IMR-90 (cell line): ENCODE data around the gene RBMS3. TPM values are rescaled to one million over a fixed set of nuclear protein-coding genes. Genes with fewer than 3 reads are reported as not detected.

Source experiments
- ATAC-seq: fragments of 200-7000 bp; cut with Tn5 transposase; 2 replicates; pipeline ENCODE4 v1.9.1; 2020; ENCODE audit warnings: low read depth, mild to moderate bottlenecking, moderate library complexity
- BruUV-seq: library from RNA; stranded (reverse); fragments of 400-500 nt; replicated peaks from 2 replicates; lab custom pipeline; 2021; lab: Mats Ljungman, UMichigan
- CTCF ChIA-PET: fragments of 300-600 bp; formaldehyde crosslinking; extraction: SDS; loops from one replicate; lab custom pipeline; 2021; ENCODE audit warnings: antibody characterized with exemption; lab: Yijun Ruan, JAX
- POLR2A ChIA-PET: fragments of 300-600 bp; sonication (Branson Sonifier 250); formaldehyde crosslinking; loops from one replicate; lab custom pipeline; 2022; ENCODE audit warnings: antibody characterized with exemption; ENCODE audit not compliant: unreplicated experiment; lab: Charles Lee
- DNase-seq: peaks from one replicate; pipeline ENCODE4 v3.0.0; 2013
- H2AFZ ChIP-seq: replicated peaks from 2 replicates; pipeline ENCODE3; 2013; ENCODE audit warnings: low read length, mild to moderate bottlenecking; ENCODE audit not compliant: poor library complexity
- H2AK5ac ChIP-seq: 2 replicates; pipeline ENCODE4 v1.6.1; 2013; ENCODE audit warnings: low read depth, low read length, inconsistent platforms
- H2AK9ac ChIP-seq: replicated peaks from 2 replicates; pipeline ENCODE3; 2013; ENCODE audit warnings: mild to moderate bottlenecking, low read depth, low read length, moderate library complexity; ENCODE audit not compliant: poor library complexity
- H2BK120ac ChIP-seq: 2 replicates; pipeline ENCODE4 v1.6.1; 2013; ENCODE audit warnings: low read depth, low read length, inconsistent platforms
- H2BK15ac ChIP-seq: 3 replicates; pipeline ENCODE4 v1.6.1; 2013; ENCODE audit warnings: low read depth, low read length, inconsistent platforms
- H2BK20ac ChIP-seq: 2 replicates; pipeline ENCODE4 v1.6.1; 2013; ENCODE audit warnings: low read depth, mild to moderate bottlenecking, inconsistent platforms, low read length, moderate library complexity
- H2BK5ac ChIP-seq: 2 replicates; pipeline ENCODE4 v1.6.1; 2013; ENCODE audit warnings: mild to moderate bottlenecking, low read depth, low read length, inconsistent platforms; ENCODE audit not compliant: poor library complexity, severe bottlenecking
- H3K14ac ChIP-seq: replicated peaks from 2 replicates; pipeline ENCODE4 v1.6.1; 2013; ENCODE audit warnings: low read depth, low read length, inconsistent platforms
- H3K18ac ChIP-seq: 2 replicates; pipeline ENCODE4 v1.6.1; 2013; ENCODE audit warnings: low read depth, low read length, control low read depth
- H3K23ac ChIP-seq: 2 replicates; pipeline ENCODE4 v1.6.1; 2013; ENCODE audit warnings: low read depth, low read length, inconsistent platforms
- H3K27ac ChIP-seq: 2 replicates; pipeline ENCODE4 v1.5.1; 2013; ENCODE audit warnings: mild to moderate bottlenecking, control low read depth, low read length; ENCODE audit not compliant: insufficient read depth
- H3K27me3 ChIP-seq: 2 replicates; pipeline ENCODE4 v1.6.1; 2013; ENCODE audit warnings: low read length; ENCODE audit not compliant: control insufficient read depth, insufficient read depth
- H3K36me3 ChIP-seq: 2 replicates; pipeline ENCODE4 v1.6.1; 2013; ENCODE audit warnings: low read length, mixed read lengths; ENCODE audit not compliant: control insufficient read depth, insufficient read depth
- H3K4ac ChIP-seq: 2 replicates; pipeline ENCODE4 v1.6.1; 2013; ENCODE audit warnings: low read depth, low read length, inconsistent platforms
- H3K4me1 ChIP-seq: 2 replicates; pipeline ENCODE4 v1.6.1; 2013; ENCODE audit warnings: low read length, mixed read lengths; ENCODE audit not compliant: control insufficient read depth, insufficient read depth
- H3K4me2 ChIP-seq: 2 replicates; pipeline ENCODE4 v1.6.1; 2013; ENCODE audit warnings: low read depth, mild to moderate bottlenecking, control low read depth, low read length, moderate library complexity
- H3K4me3 ChIP-seq: 2 replicates; pipeline ENCODE4 v1.5.1; 2013; ENCODE audit warnings: low read depth, mild to moderate bottlenecking, control low read depth, low read length, moderate library complexity; ENCODE audit not compliant: insufficient read depth
- H3K56ac ChIP-seq: 2 replicates; pipeline ENCODE4 v1.6.1; 2013; ENCODE audit warnings: low read length, inconsistent platforms; ENCODE audit not compliant: insufficient read depth; ENCODE audit errors: extremely low read depth
- H3K79me1 ChIP-seq, 2 experiments: 2 replicates each; pipeline ENCODE4 v1.6.1; 2013; ENCODE audit warnings: low read length in 2 of 2, inconsistent platforms in 1 of 2, low read depth in 1 of 2
- H3K9ac ChIP-seq: 2 replicates; pipeline ENCODE4 v1.6.1; 2013; ENCODE audit warnings: low read depth, low read length, control low read depth
- H3K9me1 ChIP-seq: 2 replicates; pipeline ENCODE4 v1.6.1; 2013; ENCODE audit warnings: low read length, inconsistent platforms; ENCODE audit not compliant: insufficient read depth
- H3K9me3 ChIP-seq: 2 replicates; pipeline ENCODE4 v1.6.1; 2013; ENCODE audit warnings: low read length; ENCODE audit not compliant: control insufficient read depth, insufficient read depth
- H4K20me1 ChIP-seq: 2 replicates; pipeline ENCODE4 v1.6.1; 2013; ENCODE audit warnings: low read length, inconsistent platforms; ENCODE audit not compliant: insufficient read depth
- H4K5ac ChIP-seq: 2 replicates; pipeline ENCODE4 v1.6.1; 2013; ENCODE audit warnings: mild to moderate bottlenecking, low read depth, low read length, control low read depth
- H4K8ac ChIP-seq, 2 experiments: 2 replicates each; pipeline ENCODE4 v1.6.1; 2013; ENCODE audit warnings: low read depth in 2 of 2, low read length in 2 of 2, control low read depth in 1 of 2, inconsistent platforms in 1 of 2
- H4K91ac ChIP-seq: 2 replicates; pipeline ENCODE4 v1.6.1; 2013; ENCODE audit warnings: low read depth, low read length, inconsistent platforms; ENCODE audit not compliant: insufficient read depth
- BHLHE40 ChIP-seq: fragments of 150-350 bp; IDR thresholded peaks from 2 replicates; pipeline ENCODE4 v1.6.1; 2016; ENCODE audit warnings: mild to moderate bottlenecking, low read depth, low read length
- CEBPB ChIP-seq: IDR thresholded peaks from 2 replicates; pipeline ENCODE4 v1.6.1; 2012; ENCODE audit warnings: low read depth, low read length, improper control_type of control experiment
- CHD1 ChIP-seq: IDR thresholded peaks from 2 replicates; pipeline ENCODE4 v1.6.1; 2012; ENCODE audit warnings: low read depth, low read length, improper control_type of control experiment
- FOS ChIP-seq: fragments of 150-350 bp; IDR thresholded peaks from 2 replicates; pipeline ENCODE4 v1.6.1; 2016; ENCODE audit warnings: low read depth, low read length
- MAFK ChIP-seq: IDR thresholded peaks from 2 replicates; pipeline ENCODE4 v1.6.1; 2012; ENCODE audit warnings: low read depth, low read length, improper control_type of control experiment
- MAZ ChIP-seq: IDR thresholded peaks from 2 replicates; pipeline ENCODE4 v1.6.1; 2012; ENCODE audit warnings: low read depth, mild to moderate bottlenecking, low read length, improper control_type of control experiment, moderate library complexity, borderline replicate concordance
- POLR2A ChIP-seq: IDR thresholded peaks from 2 replicates; pipeline ENCODE4 v1.6.1; 2012; ENCODE audit warnings: mild to moderate bottlenecking, low read depth, low read length
- RAD21 ChIP-seq: IDR thresholded peaks from 2 replicates; pipeline ENCODE4 v1.6.1; 2012; ENCODE audit warnings: low read length, improper control_type of control experiment
- RCOR1 ChIP-seq: IDR thresholded peaks from 2 replicates; pipeline ENCODE4 v1.6.1; 2012; ENCODE audit warnings: mild to moderate bottlenecking, low read length, improper control_type of control experiment; ENCODE audit not compliant: insufficient replicate concordance
- RFX5 ChIP-seq: IDR thresholded peaks from 2 replicates; pipeline ENCODE4 v1.8.0; 2012; ENCODE audit warnings: low read depth, mild to moderate bottlenecking, low read length, moderate library complexity
- SMC3 ChIP-seq: fragments of 150-350 bp; IDR thresholded peaks from 2 replicates; pipeline ENCODE4 v1.6.1; 2016; ENCODE audit warnings: low read depth, mild to moderate bottlenecking, antibody characterized with exemption, low read length, moderate library complexity
- WGBS, 2 experiments: methylation state at CpG; one replicate each; pipeline versions ENCODE4 v1.1.5 to v1.1.7; 2013; ENCODE audit warnings: missing lambda C conversion rate in 2 of 2; ENCODE audit not compliant: insufficient read length in 1 of 2; ENCODE audit errors: extremely low coverage in 2 of 2; 5-methylcytosine and 5-hydroxymethylcytosine counted together
- dilution Hi-C: fragments of 300-500 bp; cut with HindIII; formaldehyde crosslinking; loops from one replicate; pipeline ENCODE4 v1.14.3; 2018; ENCODE audit warnings: low sequenced_read_pairs; ENCODE audit not compliant: unreplicated experiment
- in situ Hi-C: fragments of 300-500 bp; cut with MboI; formaldehyde crosslinking; loops from 3 replicates; pipeline ENCODE4 v1.14.3; 2019; ENCODE audit warnings: low sequenced_read_pairs, inconsistent platforms, mixed read lengths
- intact Hi-C: fragments of 100-400 bp; cut with micrococcal nuclease; formaldehyde crosslinking; loops from 2 replicates; pipeline ENCODE4 v1.10.0; 2022
- polyA plus RNA-seq, 3 experiments: library from polyadenylated mRNA; depleted of rRNA; stranded (reverse); fragments of >200 nt; gene quantifications; 2 replicates each; pipeline ENCODE4 v1.2.3, GENCODE V29; 2012; ENCODE audit warnings: low replicate concordance in 1 of 3
- total RNA-seq: library from RNA; depleted of rRNA; stranded (reverse); fragments of >200 nt; gene quantifications from 2 replicates; pipeline ENCODE4 v1.2.3, GENCODE V29; 2012
- TF ChIP-seq, protein P1 (sequence below): conservative IDR thresholded peaks from 2 replicates; pipeline ENCODE4 v1.5.1; 2012; ENCODE audit warnings: mild to moderate bottlenecking, low read depth, low read length, improper control_type of control experiment
- TF ChIP-seq, protein P2 (sequence below): fragments of 150-350 bp; IDR thresholded peaks from 2 replicates; pipeline ENCODE4 v1.6.1; 2016; ENCODE audit warnings: low read depth, mild to moderate bottlenecking, low read length, moderate library complexity, borderline replicate concordance
- TF ChIP-seq, protein P3 (sequence below): fragments of 150-350 bp; IDR thresholded peaks from 2 replicates; pipeline ENCODE4 v1.6.1; 2017; ENCODE audit warnings: mild to moderate bottlenecking, antibody characterized with exemption, low read length, low read depth

RBMS3 gene
- total and polyA plus RNA-seq, 2 of the 4 experiments (the other 2 are of a cell fraction): 15.2 to 127 TPM

DNA sequence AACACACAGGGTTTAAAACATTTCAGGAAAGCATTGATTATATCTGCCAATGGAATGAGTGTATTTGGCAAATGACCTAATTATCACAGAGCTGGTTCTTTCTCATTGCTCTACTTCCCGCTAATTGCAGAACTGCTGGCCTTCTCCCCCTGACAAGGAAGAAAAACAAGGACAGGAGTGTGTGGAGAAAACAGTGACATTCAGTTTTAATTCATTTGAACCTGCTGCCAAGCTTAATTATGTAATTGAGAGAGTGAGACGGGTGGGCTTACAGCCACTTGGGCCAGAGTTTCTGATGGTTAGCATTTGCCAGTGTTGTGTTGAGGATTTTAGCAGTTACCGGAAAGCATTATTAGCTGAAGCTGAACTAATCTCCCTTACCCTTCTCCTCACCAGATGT lies 301.4 kb downstream of the RBMS3 start:
- whole genome bisulfite sequencing, 2 experiments: no CpG with 5 or more reads among the region's 3 CpGs
- no peak overlapping the region; the same call in 1 of the 2 replicates for H4K91ac ChIP-seq
- CTCF ChIA-PET: no interaction called here

More for the DNA sequence above, 301.4 kb downstream of the RBMS3 start:
- Histone ChIP-seq H3K27ac (no peak overlapping the region), H2BK20ac (no peak overlapping the region), H2AFZ (no peak overlapping the region), H3K27me3 (no peaks in the 10 kb centered on the region), H4K20me1 (0 out of 2 replicates have a peak, but pooled peaks cover 4% of the 10 kb centered on the region), H3K4me3 (no peak overlapping the region), H3K4me2 (no peak overlapping the region), H3K4me1 (peaks cover 4% of the 10 kb centered on the region), H2BK120ac (no peak overlapping the region), H3K9me1 (0 out of 2 replicates have a peak, but pooled peaks cover 5% of the 10 kb centered on the region), H3K4ac (no peak overlapping the region), H2BK5ac (no peak overlapping the region), H3K18ac (peak overlapping the region; percentile 40; the same call in 1 of the 2 replicates), H4K5ac (peak overlapping the region; percentile 52; the same call in 1 of the 2 replicates), H3K79me1 (peaks cover 12 to 19% of the 10 kb centered on the region in 2 experiments), H3K9ac (no peak overlapping the region), H2BK15ac (no peak overlapping the region), H3K56ac (no peak overlapping the region), H2AK5ac (no peak overlapping the region), H3K36me3 (no peaks in the 10 kb centered on the region), H3K14ac (no peak overlapping the region), H3K23ac (no peak overlapping the region), H2AK9ac (no peak overlapping the region), H3K9me3 (no peaks in the 10 kb centered on the region), H4K8ac (no peak overlapping the region)
- DNase-seq: no peak
- POLR2A ChIA-PET: no interaction called here
- BruUV-seq: no TSS peak
- ATAC-seq: no peak
- in situ Hi-C loops (no loop called here), intact Hi-C loops (no loop called here), dilution Hi-C loops (no loop called here)
- TF ChIP-seq RFX5: no peak
- TF ChIP-seq POLR2A: no peak
- TF ChIP-seq CHD1: no peak
- no peak for TF ChIP-seq FOS
- TF ChIP-seq RAD21: no peak
- TF ChIP-seq, protein P1, sequence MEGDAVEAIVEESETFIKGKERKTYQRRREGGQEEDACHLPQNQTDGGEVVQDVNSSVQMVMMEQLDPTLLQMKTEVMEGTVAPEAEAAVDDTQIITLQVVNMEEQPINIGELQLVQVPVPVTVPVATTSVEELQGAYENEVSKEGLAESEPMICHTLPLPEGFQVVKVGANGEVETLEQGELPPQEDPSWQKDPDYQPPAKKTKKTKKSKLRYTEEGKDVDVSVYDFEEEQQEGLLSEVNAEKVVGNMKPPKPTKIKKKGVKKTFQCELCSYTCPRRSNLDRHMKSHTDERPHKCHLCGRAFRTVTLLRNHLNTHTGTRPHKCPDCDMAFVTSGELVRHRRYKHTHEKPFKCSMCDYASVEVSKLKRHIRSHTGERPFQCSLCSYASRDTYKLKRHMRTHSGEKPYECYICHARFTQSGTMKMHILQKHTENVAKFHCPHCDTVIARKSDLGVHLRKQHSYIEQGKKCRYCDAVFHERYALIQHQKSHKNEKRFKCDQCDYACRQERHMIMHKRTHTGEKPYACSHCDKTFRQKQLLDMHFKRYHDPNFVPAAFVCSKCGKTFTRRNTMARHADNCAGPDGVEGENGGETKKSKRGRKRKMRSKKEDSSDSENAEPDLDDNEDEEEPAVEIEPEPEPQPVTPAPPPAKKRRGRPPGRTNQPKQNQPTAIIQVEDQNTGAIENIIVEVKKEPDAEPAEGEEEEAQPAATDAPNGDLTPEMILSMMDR: no peak
- no peak for TF ChIP-seq BHLHE40
- TF ChIP-seq CEBPB: no peak
- no peak for TF ChIP-seq MAFK
- no peak for TF ChIP-seq MAZ
- no peak for TF ChIP-seq SMC3
- TF ChIP-seq, protein P2, sequence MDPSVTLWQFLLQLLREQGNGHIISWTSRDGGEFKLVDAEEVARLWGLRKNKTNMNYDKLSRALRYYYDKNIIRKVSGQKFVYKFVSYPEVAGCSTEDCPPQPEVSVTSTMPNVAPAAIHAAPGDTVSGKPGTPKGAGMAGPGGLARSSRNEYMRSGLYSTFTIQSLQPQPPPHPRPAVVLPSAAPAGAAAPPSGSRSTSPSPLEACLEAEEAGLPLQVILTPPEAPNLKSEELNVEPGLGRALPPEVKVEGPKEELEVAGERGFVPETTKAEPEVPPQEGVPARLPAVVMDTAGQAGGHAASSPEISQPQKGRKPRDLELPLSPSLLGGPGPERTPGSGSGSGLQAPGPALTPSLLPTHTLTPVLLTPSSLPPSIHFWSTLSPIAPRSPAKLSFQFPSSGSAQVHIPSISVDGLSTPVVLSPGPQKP: no peak
- TF ChIP-seq, protein P3, sequence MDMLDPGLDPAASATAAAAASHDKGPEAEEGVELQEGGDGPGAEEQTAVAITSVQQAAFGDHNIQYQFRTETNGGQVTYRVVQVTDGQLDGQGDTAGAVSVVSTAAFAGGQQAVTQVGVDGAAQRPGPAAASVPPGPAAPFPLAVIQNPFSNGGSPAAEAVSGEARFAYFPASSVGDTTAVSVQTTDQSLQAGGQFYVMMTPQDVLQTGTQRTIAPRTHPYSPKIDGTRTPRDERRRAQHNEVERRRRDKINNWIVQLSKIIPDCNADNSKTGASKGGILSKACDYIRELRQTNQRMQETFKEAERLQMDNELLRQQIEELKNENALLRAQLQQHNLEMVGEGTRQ: no peak
- TF ChIP-seq RCOR1: no peak
